SK-N-SH (cell line): ENCODE data around the gene ITIH5. TPM values are rescaled to one million over a fixed set of nuclear protein-coding genes. Genes with fewer than 3 reads are reported as not detected.

ENCODE experiments used
- CTCF ChIA-PET: fragments of 300-600, 350-600 bp; formaldehyde crosslinking; extraction: SDS; loops from one replicate; lab custom pipeline; 2021; lab: Yijun Ruan, JAX
- POLR2A ChIA-PET: fragments of 350-600 bp; sonication (Branson Sonifier 250); formaldehyde crosslinking; extraction: SDS; loops from one replicate; lab custom pipeline; 2020; ENCODE audit warnings: antibody characterized with exemption, inconsistent platforms; lab: Yijun Ruan, JAX
- DNase-seq: peaks from one replicate; pipeline ENCODE4 v3.0.0; 2012
- H2AFZ ChIP-seq: fragments of 200-600 bp; sonication (generic); 2 replicates; pipeline ENCODE4 v1.8.1; 2016; ENCODE audit warnings: antibody characterized with exemption, mild to moderate bottlenecking, low read depth
- H3F3A ChIP-seq: fragments of 200-600 bp; sonication (generic); replicated peaks from 2 replicates; pipeline ENCODE3; 2016; ENCODE audit warnings: antibody characterized with exemption, mild to moderate bottlenecking; ENCODE audit not compliant: insufficient read depth
- H3K27ac ChIP-seq, 2 experiments: fragments of 200-500 bp in 1 of 2; fragments of 200-600 bp in 1 of 2; sonication (Bioruptor generic) in 1 of 2; sonication (generic), shearing (Covaris generic) in 1 of 2; 2 replicates each; pipeline versions ENCODE4 v1.5.1 to v1.6.1; 2014 to 2016; ENCODE audit warnings: low read depth in 2 of 2, inconsistent platforms in 1 of 2, low read length in 1 of 2, mild to moderate bottlenecking in 1 of 2, mixed read lengths in 1 of 2
- H3K27me3 ChIP-seq: fragments of 200-600 bp; sonication (generic), shearing (Covaris generic); 2 replicates; pipeline ENCODE4 v1.6.1; 2016; ENCODE audit warnings: mixed run types; ENCODE audit not compliant: insufficient read depth
- H3K36me3 ChIP-seq, 2 experiments: fragments of 200-500 bp in 1 of 2; fragments of 200-600 bp in 1 of 2; sonication (Bioruptor generic) in 1 of 2; sonication (generic) in 1 of 2; replicated peaks in 1 of 2; 2 replicates each; pipeline versions ENCODE3 to v1.5.1; 2014 to 2016; ENCODE audit warnings: low read length in 1 of 2, mild to moderate bottlenecking in 1 of 2; ENCODE audit not compliant: insufficient read depth in 2 of 2, control insufficient read depth in 1 of 2
- H3K4me1 ChIP-seq, 2 experiments: fragments of 200-500 bp in 1 of 2; fragments of 200-600 bp in 1 of 2; sonication (Bioruptor generic) in 1 of 2; sonication (generic), shearing (Covaris generic) in 1 of 2; 2 replicates each; pipeline versions ENCODE4 v1.5.1 to v1.6.1; 2014 to 2016; ENCODE audit warnings: low read depth in 1 of 2, low read length in 1 of 2, mixed run types in 1 of 2; ENCODE audit not compliant: insufficient read depth in 2 of 2, control insufficient read depth in 1 of 2
- H3K4me2 ChIP-seq: fragments of 200-600 bp; sonication (generic), shearing (Covaris generic); 2 replicates; pipeline ENCODE4 v1.6.1; 2017; ENCODE audit warnings: mixed run types
- H3K4me3 ChIP-seq, 2 experiments: fragments of 200-500 bp in 1 of 2; fragments of 200-600 bp in 1 of 2; sonication (Bioruptor generic) in 1 of 2; sonication (generic), shearing (Covaris generic) in 1 of 2; 2 replicates each; pipeline versions ENCODE4 v1.5.1 to v1.8.1; 2014 to 2016; ENCODE audit warnings: low read depth in 2 of 2, inconsistent platforms in 1 of 2, low read length in 1 of 2, mild to moderate bottlenecking in 1 of 2, mixed read lengths in 1 of 2, moderate library complexity in 1 of 2
- H3K79me2 ChIP-seq: fragments of 200-600 bp; sonication (generic); 2 replicates; pipeline ENCODE4 v1.8.1; 2017; ENCODE audit warnings: mild to moderate bottlenecking; ENCODE audit not compliant: insufficient read depth
- H3K9ac ChIP-seq: fragments of 200-600 bp; sonication (generic); 2 replicates; pipeline ENCODE4 v1.6.1; 2017; ENCODE audit warnings: mixed run types
- H3K9me2 ChIP-seq: fragments of 200-600 bp; sonication (generic); 2 replicates; pipeline ENCODE4 v1.6.1; 2017; ENCODE audit warnings: mixed run types
- H3K9me3 ChIP-seq: fragments of 200-600 bp; sonication (generic); 2 replicates; pipeline ENCODE4 v1.6.1; 2017; ENCODE audit warnings: mixed run types, mild to moderate bottlenecking, moderate library complexity
- H4K20me1 ChIP-seq: fragments of 200-600 bp; sonication (generic); 2 replicates; pipeline ENCODE4 v1.6.1; 2017; ENCODE audit warnings: mild to moderate bottlenecking, mixed run types; ENCODE audit not compliant: insufficient read depth
- ELF1 ChIP-seq: IDR thresholded peaks from 2 replicates; pipeline ENCODE4 v1.4.0; 2012
- FOXJ3 ChIP-seq: sonication (generic); formaldehyde crosslinking; IDR thresholded peaks from 2 replicates; pipeline ENCODE4 v1.5.1; 2020; ENCODE audit warnings: mild to moderate bottlenecking, missing genetic modification reagents
- FOXM1 ChIP-seq: IDR thresholded peaks from 2 replicates; pipeline ENCODE4 v1.4.0; 2012; ENCODE audit warnings: low read depth, mild to moderate bottlenecking
- GATA2 ChIP-seq: sonication (generic); formaldehyde crosslinking; IDR thresholded peaks from 2 replicates; pipeline ENCODE4 v1.5.0; 2020; ENCODE audit warnings: mild to moderate bottlenecking, missing genetic modification reagents
- JUND ChIP-seq: IDR thresholded peaks from 2 replicates; pipeline ENCODE4 v1.4.0; 2012
- NRF1 ChIP-seq: IDR thresholded peaks from 2 replicates; pipeline ENCODE4 v1.6.1; 2012; ENCODE audit warnings: low read depth, mild to moderate bottlenecking, low read length
- RAD21 ChIP-seq: IDR thresholded peaks from 2 replicates; pipeline ENCODE4 v1.6.1; 2012; ENCODE audit warnings: mild to moderate bottlenecking, low read length
- RFX5 ChIP-seq: IDR thresholded peaks from 2 replicates; pipeline ENCODE4 v1.6.1; 2012; ENCODE audit warnings: mild to moderate bottlenecking, improper control_type of control experiment, low read length
- RXRA ChIP-seq: IDR thresholded peaks from 2 replicates; pipeline ENCODE4 v1.4.0; 2012; ENCODE audit warnings: low read depth, mild to moderate bottlenecking, borderline replicate concordance
- SMC3 ChIP-seq: IDR thresholded peaks from 2 replicates; pipeline ENCODE4 v1.6.1; 2012; ENCODE audit warnings: low read depth, low read length, improper control_type of control experiment
- TAF1 ChIP-seq: IDR thresholded peaks from 2 replicates; pipeline ENCODE4 v1.6.1; 2012; ENCODE audit warnings: low read depth, mild to moderate bottlenecking, low read length, moderate library complexity, borderline replicate concordance
- TCF12 ChIP-seq: IDR thresholded peaks from 2 replicates; pipeline ENCODE4 v1.4.0; 2012
- TEAD4 ChIP-seq: IDR thresholded peaks from 2 replicates; pipeline ENCODE4 v1.4.0; 2012; ENCODE audit warnings: mild to moderate bottlenecking, borderline replicate concordance; ENCODE audit not compliant: insufficient read depth
- YY1 ChIP-seq: IDR thresholded peaks from 2 replicates; pipeline ENCODE4 v1.4.0; 2012; ENCODE audit warnings: low read depth, mild to moderate bottlenecking
- WGBS: methylation state at CpG from one replicate; pipeline ENCODE4 v1.1.6; 2017; ENCODE audit warnings: low lambda C conversion rate; 5-methylcytosine and 5-hydroxymethylcytosine counted together
- polyA plus RNA-seq, 3 experiments: library from polyadenylated mRNA; depleted of rRNA; stranded (reverse); fragments of >200 nt; gene quantifications; 2 replicates each; pipeline ENCODE4 v1.2.3, GENCODE V29; 2012
- TF ChIP-seq, protein P1 (sequence below): IDR thresholded peaks from 2 replicates; pipeline ENCODE4 v1.4.0; 2012; ENCODE audit warnings: low read depth
- TF ChIP-seq, protein P2 (sequence below): fragments of 150-350 bp; IDR thresholded peaks from 2 replicates; pipeline ENCODE4 v1.6.1; 2016; ENCODE audit warnings: mild to moderate bottlenecking, low read depth, low read length
- TF ChIP-seq, protein P3 (sequence below): IDR thresholded peaks from 2 replicates; pipeline ENCODE4 v1.6.1; 2012; ENCODE audit warnings: mild to moderate bottlenecking, low read depth, low read length, moderate library complexity
- TF ChIP-seq, protein P4 (sequence below): IDR thresholded peaks from 2 replicates; pipeline ENCODE4; 2012
- TF ChIP-seq, protein P5 (sequence below): fragments of 200-600 bp; sonication (generic); IDR thresholded peaks from 2 replicates; pipeline ENCODE4 v1.6.1; 2017; ENCODE audit warnings: antibody characterized with exemption, mild to moderate bottlenecking, moderate library complexity

The ITIH5 gene
- polyA plus RNA-seq, 1 of the 3 experiments (the other 2 are of a cell fraction): 0.07 TPM

DNA sequence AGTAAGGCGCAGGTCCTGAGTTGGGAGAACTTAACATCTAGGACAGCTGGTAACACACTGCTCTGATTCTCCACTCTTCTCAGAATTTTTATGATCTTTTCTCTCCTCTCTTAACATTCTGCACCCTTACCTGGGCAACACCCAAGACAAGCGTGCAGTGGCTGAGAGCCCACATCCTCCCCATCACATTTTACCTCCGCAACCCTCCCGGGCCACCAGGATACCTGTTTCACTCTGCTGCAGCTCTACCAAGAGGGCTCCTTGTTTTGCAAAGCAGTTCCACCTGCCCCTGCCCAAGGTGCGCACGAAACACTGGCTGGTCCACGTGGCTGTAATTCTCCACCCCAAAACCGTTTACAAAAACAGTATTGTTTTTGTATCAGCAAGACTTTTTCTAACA lies 81.5 kb downstream of the ITIH5 start:
- H3K9me2 ChIP-seq: no peaks in the 10 kb centered on the region
- TF ChIP-seq GATA2 (CRISPR knock-in tag) (no peak), RAD21 (no peak), SMC3 (no peak), ELF1 (no peak), TAF1 (no peak), JUND (no peak), TCF12 (no peak), FOXJ3 (CRISPR knock-in tag) (no peak), RFX5 (no peak), RXRA (no peak), YY1 (no peak), NRF1 (no peak)
- TF ChIP-seq, protein P1, sequence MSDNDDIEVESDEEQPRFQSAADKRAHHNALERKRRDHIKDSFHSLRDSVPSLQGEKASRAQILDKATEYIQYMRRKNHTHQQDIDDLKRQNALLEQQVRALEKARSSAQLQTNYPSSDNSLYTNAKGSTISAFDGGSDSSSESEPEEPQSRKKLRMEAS: no peak
- TF ChIP-seq, protein P2, sequence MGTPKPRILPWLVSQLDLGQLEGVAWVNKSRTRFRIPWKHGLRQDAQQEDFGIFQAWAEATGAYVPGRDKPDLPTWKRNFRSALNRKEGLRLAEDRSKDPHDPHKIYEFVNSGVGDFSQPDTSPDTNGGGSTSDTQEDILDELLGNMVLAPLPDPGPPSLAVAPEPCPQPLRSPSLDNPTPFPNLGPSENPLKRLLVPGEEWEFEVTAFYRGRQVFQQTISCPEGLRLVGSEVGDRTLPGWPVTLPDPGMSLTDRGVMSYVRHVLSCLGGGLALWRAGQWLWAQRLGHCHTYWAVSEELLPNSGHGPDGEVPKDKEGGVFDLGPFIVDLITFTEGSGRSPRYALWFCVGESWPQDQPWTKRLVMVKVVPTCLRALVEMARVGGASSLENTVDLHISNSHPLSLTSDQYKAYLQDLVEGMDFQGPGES: no peak
- TF ChIP-seq, all 33 proteins: peak for 0
- DNase-seq: no peak
- Histone ChIP-seq H2AFZ (no peak overlapping the region), H3K36me3 (no peaks in the 10 kb centered on the region), H3K9me3 (no peaks in the 10 kb centered on the region), H3F3A (no peaks in the 10 kb centered on the region), H3K27ac (no peak overlapping the region), H3K4me2 (no peak overlapping the region), H3K79me2 (no peaks in the 10 kb centered on the region), H3K4me3 (no peak overlapping the region), H3K9ac (no peak overlapping the region), H3K27me3 (no peaks in the 10 kb centered on the region), H4K20me1 (no peaks in the 10 kb centered on the region), H3K4me1 (no peaks in the 10 kb centered on the region)
- 46% methylated on average over 8 of the region's 8 CpGs for WGBS
- POLR2A ChIA-PET: no interaction called here
- CTCF ChIA-PET: no interaction called here

DNA sequence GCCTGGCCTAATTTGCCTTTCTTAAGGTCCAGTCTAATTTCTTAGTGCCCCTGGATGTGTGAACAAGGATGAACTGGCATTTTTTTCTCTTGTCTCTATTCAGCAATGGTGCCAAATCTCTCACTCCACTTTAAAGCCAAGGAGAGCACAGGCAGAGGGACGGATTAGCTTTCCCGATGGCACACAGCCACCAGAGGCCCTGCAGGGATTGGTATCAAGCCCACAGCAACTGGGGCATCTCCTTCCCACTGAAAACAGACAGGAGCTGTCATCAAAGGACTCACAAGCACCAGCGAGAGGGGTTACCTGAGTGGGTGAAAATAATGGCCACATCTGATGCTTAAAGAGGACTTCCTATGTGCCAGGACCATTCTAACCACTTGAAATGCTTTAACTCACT lies 83.1 kb downstream of the ITIH5 start:
- H3K4me3 ChIP-seq: no peak overlapping the region
- POLR2A ChIA-PET: no interaction called here
- H3K4me1 ChIP-seq: no peaks in the 10 kb centered on the region
- H3K9ac ChIP-seq: no peak overlapping the region
- no peaks in the 10 kb centered on the region for H3K36me3 ChIP-seq
- DNase-seq: no peak
- 52% methylated on average over 3 of the region's 3 CpGs for whole genome bisulfite sequencing
- TF ChIP-seq, protein P3, sequence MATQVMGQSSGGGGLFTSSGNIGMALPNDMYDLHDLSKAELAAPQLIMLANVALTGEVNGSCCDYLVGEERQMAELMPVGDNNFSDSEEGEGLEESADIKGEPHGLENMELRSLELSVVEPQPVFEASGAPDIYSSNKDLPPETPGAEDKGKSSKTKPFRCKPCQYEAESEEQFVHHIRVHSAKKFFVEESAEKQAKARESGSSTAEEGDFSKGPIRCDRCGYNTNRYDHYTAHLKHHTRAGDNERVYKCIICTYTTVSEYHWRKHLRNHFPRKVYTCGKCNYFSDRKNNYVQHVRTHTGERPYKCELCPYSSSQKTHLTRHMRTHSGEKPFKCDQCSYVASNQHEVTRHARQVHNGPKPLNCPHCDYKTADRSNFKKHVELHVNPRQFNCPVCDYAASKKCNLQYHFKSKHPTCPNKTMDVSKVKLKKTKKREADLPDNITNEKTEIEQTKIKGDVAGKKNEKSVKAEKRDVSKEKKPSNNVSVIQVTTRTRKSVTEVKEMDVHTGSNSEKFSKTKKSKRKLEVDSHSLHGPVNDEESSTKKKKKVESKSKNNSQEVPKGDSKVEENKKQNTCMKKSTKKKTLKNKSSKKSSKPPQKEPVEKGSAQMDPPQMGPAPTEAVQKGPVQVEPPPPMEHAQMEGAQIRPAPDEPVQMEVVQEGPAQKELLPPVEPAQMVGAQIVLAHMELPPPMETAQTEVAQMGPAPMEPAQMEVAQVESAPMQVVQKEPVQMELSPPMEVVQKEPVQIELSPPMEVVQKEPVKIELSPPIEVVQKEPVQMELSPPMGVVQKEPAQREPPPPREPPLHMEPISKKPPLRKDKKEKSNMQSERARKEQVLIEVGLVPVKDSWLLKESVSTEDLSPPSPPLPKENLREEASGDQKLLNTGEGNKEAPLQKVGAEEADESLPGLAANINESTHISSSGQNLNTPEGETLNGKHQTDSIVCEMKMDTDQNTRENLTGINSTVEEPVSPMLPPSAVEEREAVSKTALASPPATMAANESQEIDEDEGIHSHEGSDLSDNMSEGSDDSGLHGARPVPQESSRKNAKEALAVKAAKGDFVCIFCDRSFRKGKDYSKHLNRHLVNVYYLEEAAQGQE: no peak
- TF ChIP-seq, protein P4, sequence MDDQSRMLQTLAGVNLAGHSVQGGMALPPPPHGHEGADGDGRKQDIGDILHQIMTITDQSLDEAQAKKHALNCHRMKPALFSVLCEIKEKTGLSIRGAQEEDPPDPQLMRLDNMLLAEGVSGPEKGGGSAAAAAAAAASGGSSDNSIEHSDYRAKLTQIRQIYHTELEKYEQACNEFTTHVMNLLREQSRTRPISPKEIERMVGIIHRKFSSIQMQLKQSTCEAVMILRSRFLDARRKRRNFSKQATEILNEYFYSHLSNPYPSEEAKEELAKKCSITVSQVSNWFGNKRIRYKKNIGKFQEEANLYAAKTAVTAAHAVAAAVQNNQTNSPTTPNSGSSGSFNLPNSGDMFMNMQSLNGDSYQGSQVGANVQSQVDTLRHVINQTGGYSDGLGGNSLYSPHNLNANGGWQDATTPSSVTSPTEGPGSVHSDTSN: no peak
- TF ChIP-seq FOXM1 (no peak), ELF1 (no peak), FOXJ3 (CRISPR knock-in tag) (no peak), NRF1 (no peak), SMC3 (no peak), TAF1 (no peak), JUND (no peak), TEAD4 (no peak)
- TF ChIP-seq, protein P5, sequence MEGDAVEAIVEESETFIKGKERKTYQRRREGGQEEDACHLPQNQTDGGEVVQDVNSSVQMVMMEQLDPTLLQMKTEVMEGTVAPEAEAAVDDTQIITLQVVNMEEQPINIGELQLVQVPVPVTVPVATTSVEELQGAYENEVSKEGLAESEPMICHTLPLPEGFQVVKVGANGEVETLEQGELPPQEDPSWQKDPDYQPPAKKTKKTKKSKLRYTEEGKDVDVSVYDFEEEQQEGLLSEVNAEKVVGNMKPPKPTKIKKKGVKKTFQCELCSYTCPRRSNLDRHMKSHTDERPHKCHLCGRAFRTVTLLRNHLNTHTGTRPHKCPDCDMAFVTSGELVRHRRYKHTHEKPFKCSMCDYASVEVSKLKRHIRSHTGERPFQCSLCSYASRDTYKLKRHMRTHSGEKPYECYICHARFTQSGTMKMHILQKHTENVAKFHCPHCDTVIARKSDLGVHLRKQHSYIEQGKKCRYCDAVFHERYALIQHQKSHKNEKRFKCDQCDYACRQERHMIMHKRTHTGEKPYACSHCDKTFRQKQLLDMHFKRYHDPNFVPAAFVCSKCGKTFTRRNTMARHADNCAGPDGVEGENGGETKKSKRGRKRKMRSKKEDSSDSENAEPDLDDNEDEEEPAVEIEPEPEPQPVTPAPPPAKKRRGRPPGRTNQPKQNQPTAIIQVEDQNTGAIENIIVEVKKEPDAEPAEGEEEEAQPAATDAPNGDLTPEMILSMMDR: no peak
- TF ChIP-seq, all 33 proteins: peak for 0
- H3K79me2 ChIP-seq: no peaks in the 10 kb centered on the region
- H3F3A ChIP-seq: no peaks in the 10 kb centered on the region
- no peak overlapping the region for H3K4me2 ChIP-seq
- H4K20me1 ChIP-seq: no peaks in the 10 kb centered on the region
- no peaks in the 10 kb centered on the region for H3K27me3 ChIP-seq
- CTCF ChIA-PET: no interaction called here
- H3K27ac ChIP-seq: no peak overlapping the region
- H3K9me3 ChIP-seq: no peaks in the 10 kb centered on the region
- no peak overlapping the region for H2AFZ ChIP-seq
- H3K9me2 ChIP-seq: no peaks in the 10 kb centered on the region
